RCC 7860 (cell line): ENCODE measurements around the gene ARHGDIA.
"Not testable (repeated sequence)": the region's sequence is repeated elsewhere in the genome, so short reads cannot be mapped to it uniquely, and the experiment has no call there.

Source experiments
- DNase-seq: peaks from one replicate; pipeline ENCODE4 v3.0.0-alpha.2; 2015; ENCODE audit warnings: low spot score
- FAIRE-seq: peaks from 2 replicates; lab custom pipeline; 2012; peaks lifted over from hg19 to GRCh38; lab: Jason Lieb, UNC

ARHGDIA gene

GRCh38 chr17:81844887-81845286, 26.2 kb downstream of the ARHGDIA start:
- DNase-seq = no peak
- FAIRE-seq = no peak

DNA sequence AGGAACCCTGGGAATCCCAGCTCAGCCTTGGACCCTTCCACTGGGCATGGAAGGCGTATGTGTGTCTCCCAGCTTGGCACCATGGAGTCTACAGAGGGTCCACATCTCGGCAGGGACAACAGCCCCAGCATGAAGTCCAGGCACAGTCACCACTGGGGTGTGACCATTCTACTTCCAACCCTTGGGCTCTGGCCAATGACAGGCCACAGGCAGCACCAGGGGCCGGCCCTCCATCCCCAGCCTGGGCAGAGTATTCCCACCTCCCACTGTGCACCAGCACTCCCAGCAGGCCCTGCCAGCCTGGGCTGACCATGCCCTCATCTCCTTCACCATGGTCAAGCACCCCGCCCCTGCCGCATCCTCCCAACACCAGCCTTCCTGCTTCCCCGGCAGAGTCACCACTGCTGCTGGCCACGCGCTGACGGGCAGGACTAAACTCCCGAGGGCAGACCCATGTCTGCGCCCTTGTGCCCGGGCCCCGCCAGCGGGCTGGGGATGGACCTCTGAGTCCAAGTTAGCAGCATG, 26.7 kb downstream of the ARHGDIA start:
- DNase-seq (no peak), FAIRE-seq (no peak)

- no peak for DNase-seq
- FAIRE-seq = no peak
Measured at GRCh38 chr17:81843713-81844326, 27.3 kb downstream of the ARHGDIA start.

DNA sequence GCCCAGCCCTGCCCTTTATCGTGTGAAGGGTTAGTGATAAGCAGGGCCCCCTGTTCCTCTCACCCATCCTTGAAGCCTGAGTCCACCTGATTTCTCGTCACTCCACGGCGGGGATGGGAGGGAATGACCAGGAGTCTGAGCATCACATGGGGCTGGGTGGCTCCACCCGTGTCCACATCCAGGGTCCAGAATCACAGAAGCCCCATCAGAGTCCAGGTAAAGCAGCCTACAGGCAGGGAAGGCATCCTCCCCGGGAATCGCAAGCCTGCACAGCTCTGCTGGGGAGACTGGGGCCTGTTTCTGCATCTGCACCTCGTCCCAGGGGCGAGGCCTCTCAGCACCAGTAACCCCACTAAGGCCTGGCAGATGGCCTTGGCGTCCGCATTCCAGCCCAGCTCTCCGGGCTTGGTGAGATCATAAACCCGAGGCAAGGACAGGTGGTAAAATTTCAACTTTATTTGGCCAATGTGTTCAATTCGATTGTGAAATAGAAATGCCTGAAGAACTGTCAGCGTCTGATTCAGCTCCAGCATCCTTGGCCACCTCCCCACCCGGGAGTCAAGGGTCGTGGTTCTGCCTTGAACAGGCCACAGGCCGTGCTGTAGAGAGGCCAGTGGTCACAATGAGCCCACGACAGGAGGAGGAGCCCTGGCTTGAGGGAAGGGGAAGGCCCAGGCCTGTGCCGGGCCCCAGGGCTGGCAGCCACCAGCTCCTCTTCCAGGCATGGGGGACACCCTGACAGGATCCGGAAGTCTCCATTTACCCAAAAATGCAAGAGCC, 28.2 kb downstream of the ARHGDIA start:
- FAIRE-seq (no peak), DNase-seq (no peak)

GRCh38 chr17:81842378-81842724, 28.8 kb downstream of the ARHGDIA start:
- FAIRE-seq (no peak), DNase-seq (no peak)

DNA sequence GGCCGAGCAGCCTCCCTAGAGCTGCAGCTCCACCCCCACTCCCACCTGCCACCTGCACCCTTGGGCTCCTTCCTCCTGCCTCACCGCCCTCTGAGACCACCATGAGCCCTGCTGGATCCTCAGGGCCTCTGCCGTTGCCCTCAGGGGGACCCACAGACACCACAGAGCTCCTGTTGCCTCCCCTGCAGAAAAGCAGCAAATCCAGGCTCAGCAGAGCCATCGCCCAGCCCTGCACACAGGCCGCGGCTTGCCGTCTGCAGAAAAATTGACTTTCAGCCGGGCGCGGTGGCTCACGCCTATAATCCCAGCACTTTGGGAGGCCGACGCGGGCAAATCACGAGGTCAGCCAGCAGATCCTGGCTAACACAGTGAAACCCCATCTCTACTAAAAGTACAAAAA, 29.3 kb downstream of the ARHGDIA start:
- FAIRE-seq (no peak), DNase-seq (no peak)

DNA sequence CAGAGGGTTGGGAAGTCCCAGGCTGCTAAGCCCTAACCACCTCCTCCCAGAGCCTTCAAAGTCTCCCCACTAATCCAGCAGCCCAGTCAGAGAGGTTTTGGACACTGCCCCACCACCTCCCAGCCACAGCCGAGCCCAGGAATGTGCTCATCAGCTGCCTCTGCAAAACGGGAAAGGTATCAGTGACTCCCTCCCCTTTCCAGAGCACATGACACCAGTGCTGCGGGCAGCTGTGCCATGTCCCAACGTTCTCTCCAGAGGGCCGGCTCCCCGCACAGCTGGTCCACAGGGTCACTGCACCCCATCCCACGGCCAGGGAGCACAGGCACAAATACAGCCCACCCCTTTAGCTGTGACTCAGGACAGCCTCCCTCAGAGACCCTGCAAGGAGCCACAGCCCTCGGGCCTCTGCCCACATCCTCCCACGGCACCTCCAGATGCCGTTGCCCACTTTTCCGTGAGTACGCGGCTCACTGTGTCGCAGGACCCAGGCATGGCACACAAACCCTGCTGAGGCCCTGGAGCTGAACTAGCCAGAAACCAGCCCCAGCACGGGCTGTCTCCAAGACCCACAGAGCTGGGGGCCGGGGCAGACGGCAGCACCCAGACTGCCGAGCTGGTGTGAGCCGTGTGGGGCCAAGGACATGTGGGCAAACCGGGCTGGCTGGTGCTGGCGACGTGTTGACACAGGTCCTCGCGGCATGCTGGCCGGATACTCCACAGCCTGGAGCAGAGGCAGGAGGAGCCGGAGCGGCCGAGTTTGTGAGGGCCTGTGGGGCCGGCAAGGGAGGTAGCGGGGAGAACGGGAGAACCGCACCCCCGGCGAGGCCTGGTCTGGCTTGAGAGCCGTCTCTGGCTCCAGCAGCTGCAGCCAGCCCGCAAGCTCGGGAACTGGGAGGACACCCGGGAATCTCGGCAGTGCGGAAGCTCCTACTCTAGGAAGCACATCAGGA, 30.0 kb downstream of the ARHGDIA start:
- no peak for FAIRE-seq
- no peak for DNase-seq

DNA sequence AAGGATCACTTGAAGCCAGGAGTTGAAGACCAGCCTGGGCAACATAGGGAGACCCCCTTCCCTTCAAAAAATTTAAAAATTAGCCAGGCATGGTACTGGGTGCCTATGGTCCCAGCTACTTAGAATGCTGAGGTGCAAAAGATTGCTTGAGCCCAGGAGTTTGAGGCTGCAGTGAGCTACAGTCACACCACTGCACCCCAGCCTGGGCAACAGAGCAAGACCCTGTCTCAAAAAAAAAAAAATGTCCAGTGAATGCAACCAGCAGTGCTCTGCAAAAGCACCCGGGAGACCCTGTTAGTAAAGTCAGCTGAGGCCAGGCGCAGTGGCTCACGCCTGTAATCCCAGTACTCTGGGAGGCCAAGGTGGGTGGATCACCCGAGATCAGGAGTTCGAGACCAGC, 31.1 kb downstream of the ARHGDIA start:
- not testable (repeated sequence) for DNase-seq, FAIRE-seq

- FAIRE-seq (no peak), DNase-seq (no peak)
Measured at GRCh38 chr17:81839301-81839700, 31.8 kb downstream of the ARHGDIA start.

- no peak for DNase-seq
- FAIRE-seq = no peak
Measured at GRCh38 chr17:81838753-81839255, 32.3 kb downstream of the ARHGDIA start.

DNA sequence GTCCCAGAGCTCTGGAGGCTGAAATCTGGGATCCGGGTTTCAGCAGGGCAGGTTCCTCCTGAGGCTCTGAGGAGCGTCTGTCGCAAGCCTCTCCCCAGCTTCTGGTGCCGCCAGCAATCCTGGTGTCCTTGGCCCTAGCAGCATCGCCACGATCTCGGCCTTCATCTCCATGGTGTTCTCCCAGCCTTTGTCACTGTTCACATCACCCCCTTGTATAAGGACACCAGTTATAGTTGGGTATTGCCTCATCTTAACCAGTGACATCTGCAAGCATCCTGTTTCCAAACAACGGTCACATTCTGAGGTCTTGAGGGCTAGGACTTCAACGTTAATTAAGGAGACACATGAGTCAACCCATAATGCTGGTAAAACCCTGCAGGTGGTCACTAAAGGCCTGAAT, 33.5 kb downstream of the ARHGDIA start:
- FAIRE-seq = no peak

GRCh38 chr17:81834831-81835267, 36.3 kb downstream of the ARHGDIA start, which contains the start of gene PPP1R27:
PPP1R27 (minus strand) TSS chr17:81835050; CDS start chr17:81834953, 97 bp downstream.
- DNase-seq (no peak), FAIRE-seq (no peak)

More for the DNA sequence above, 33.5 kb downstream of the ARHGDIA start:
- DNase-seq = no peak

DNA sequence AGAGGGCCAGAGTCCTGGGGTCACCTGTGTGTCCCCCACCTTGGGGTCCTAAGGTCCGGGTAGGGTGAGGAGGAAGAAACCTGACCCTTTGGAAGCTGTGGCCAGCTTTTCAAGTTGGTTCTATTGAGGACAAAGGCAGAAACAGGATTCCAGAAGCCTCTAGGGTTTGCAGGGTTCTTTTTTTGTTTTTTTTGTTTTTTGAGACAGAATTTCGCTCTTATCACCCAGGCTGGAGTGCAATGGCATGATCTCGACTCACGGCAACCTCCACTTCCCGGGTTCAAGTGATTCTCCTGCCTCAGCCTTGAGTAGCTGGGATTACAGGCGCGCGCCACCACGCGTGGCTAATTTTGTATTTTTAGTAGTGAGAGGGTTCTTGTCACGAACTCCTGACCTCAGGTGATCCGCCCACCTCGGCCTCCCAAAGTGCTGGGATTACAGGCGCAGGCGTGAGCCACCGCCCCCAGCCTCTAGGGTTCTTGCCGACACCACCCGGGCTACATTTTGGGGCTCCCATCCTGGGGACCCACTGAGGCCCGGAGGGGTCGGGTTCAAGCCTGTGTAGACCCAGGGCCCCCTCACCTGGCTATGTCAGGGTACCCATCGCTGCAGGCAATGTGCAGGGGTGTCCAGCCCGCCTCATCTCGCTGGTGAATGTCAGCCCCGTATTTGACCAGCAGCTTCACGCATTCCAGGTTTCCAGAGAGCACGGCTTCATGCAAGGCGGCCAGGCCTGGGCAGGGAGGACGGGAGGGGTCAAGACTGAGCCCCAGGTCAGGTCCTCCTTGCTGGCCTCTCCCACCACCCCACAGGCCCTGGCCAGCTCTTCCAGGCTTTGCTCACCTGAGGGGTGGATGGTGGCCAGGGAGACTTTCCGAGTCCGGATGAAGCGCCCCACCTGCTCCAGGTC, 37.0 kb downstream of the ARHGDIA start:
- DNase-seq = no peak
- FAIRE-seq = no peak

DNA sequence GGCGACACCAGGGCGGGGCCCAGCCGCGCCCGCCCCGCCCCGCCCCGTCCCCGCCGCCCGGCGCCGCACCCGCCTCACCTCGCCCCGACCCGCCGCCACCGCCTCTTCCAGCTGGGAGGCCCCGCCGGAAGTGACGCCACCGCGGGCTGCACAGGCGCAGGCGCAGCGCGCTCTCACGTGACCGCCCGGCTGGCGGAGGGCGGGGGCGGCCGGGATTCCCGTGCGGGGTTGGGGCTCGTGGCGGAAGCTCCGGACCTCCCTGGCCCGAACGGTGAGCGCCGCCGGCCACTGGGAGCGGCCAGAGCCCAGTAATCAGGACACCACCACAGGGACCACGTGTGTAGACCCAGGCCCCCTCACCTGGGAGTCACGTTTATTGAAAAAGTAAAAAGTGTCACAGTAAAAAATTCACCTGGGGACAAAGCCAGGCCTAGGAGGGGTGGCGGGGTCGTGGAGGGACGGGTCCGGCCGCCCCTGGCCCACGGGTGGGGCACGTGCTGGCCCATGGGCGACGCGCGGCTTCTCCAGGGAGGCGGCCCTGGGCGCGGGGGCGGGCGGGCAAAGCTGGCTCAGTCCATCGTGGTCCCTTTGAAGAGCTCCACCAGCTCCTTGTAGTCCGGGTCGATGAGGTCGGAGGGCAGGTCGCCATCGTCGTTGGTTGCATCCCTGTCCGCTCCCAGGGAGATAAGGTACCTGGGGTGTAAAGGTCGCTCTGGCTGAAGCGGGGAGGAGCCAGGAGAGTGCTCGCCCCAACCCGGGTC, 37.8 kb downstream of the ARHGDIA start, which contains the start of gene MCRIP1:
MCRIP1 (minus strand) TSS at position 132 of the 761 bp plus-strand sequence. CDS start 8,785 bp downstream, outside the sequence.
- FAIRE-seq (no peak), DNase-seq (peak; percentile 80)

DNA sequence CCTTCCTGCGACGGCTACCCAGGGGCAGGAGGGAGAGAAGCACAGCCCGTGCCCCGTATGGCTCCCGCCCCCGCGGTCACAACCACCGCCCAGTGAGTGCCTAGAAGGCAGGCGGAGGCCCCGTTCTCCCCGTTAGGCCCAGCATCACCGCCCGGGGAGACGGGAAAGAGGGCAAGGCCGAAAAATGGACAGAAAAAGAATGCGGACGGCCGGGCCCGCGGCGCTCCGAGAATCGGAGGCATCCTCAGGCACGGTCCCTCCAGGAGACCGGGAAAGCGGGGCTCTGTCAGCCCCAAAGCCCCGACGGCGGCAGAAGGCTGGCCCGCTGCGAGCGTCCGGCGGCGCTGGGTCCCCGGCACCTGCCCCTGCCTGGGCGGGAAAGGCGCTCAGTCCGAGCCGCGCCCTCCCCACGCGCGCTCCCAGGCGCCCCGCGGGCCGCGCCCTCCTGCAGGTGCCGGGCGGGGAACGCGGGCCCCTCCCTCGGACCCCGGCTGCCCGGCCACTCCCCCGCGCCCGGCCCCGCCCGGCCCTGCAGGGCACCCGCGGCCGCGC, 38.5 kb downstream of the ARHGDIA start:
- no peak for DNase-seq
- no peak for FAIRE-seq

- no peak for DNase-seq
- no peak for FAIRE-seq
Measured at GRCh38 chr17:81831957-81832607, 39.1 kb downstream of the ARHGDIA start.

- no peak for DNase-seq
- no peak for FAIRE-seq
Measured at GRCh38 chr17:81831563-81831956, 39.6 kb downstream of the ARHGDIA start.

DNA sequence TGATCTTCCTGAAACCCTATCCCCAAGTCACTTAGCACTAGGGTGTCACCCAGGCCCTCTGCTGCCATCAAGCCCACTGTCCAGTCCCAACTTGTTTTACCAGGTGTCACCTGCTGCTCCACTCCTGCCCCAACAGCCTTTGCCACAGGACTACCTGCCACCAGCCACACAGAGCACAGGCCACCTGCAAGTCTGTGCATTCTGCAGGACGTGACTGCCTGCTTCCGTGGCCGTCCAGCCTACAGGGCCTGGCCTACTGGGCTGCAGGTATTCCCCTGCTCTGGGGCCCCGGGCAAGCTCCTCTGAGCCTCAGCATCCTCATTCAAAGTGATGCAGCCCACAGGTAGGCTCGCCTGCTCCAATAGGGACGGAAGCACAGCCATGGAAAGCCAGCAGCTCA, 41.3 kb downstream of the ARHGDIA start:
- DNase-seq = no peak
- FAIRE-seq = no peak
